SW 1271 (cell line): ENCODE results near the gene NIM1K.
"Not testable (repeated sequence)": the region's sequence is repeated elsewhere in the genome, so short reads cannot be mapped to it uniquely, and the experiment has no call there.

Source experiments
- DNase-seq, 2 experiments: peaks; one replicate each; lab custom pipeline; 2025; lab: John Stamatoyannopoulos, UW

The NIM1K gene

DNA sequence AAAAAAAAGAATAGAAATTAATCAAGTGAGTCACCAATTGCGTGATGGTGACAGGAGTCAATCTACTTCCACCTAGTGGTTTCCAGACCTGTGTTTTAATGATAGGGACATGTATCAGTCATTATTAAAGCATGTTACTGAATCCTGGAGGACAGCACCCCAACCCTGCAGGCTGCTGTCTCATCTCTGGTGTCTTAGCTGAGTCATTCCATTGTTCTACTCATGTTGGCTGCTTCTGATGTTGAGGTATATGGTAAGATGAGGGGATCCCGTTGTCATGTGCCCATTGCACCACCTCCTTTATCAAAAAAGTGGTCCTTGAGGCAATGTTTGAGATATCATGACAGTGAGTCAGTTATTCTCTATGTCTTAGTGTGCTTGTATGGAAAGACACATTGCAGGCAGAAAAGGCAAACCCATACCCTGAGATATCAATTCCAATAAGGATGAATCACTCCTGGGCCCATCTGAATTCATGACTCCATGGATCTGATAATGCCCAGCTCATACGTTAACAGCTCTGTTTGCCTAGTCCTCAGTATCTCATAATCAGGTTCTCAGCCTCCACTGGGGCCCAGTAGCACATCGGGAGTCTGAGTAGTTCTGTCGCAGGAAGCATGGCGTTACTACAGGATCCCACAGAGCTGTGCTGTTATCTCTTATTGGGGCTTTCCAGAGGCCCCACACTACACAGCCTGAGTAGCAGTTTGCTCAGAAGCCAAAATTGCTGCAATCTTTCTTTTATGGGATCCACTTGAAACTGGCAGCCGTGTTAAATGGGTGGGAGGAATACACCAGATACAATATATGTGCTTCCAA lies 90.0 kb downstream of the NIM1K start:
- DNase-seq = no peak

DNA sequence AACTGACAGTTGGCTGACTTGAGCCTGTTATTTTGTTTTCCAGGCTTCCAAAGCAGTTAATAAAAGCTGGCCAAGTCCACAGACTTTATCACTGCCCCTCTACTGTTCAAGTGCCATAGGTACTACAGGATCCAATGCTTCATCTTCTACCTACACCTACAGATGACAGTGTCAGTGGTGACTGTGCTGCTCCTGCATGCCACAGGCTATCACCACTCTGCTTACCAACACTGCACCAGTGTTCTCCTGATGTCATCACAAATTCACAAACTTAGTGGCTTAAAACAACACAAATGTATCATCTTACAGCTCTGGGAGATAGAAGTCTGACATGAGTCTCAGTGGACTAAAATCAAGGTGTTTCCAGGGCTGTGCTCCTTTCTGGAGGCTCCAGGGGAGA lies 94.6 kb downstream of the NIM1K start:
- DNase-seq = no peak

DNA sequence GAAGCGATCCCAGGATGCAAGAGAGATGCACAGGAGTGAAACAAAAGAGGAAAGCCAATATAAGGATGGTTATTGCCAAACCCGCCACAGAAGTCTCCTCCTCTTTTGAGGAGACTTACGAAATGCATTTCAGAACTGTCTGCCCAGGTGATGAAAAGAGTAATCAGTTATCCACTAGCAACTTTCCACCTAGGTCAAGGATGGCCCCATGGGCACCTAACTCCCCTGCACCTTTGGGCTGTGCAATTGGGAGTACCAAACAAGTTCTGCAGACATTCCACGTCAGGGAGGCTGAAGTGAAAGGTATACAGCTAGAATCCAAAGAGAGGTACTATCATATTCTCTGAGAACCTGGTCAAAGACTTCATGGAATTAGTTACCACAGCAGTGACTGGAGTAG lies 95.5 kb downstream of the NIM1K start:
- DNase-seq = no peak

DNA sequence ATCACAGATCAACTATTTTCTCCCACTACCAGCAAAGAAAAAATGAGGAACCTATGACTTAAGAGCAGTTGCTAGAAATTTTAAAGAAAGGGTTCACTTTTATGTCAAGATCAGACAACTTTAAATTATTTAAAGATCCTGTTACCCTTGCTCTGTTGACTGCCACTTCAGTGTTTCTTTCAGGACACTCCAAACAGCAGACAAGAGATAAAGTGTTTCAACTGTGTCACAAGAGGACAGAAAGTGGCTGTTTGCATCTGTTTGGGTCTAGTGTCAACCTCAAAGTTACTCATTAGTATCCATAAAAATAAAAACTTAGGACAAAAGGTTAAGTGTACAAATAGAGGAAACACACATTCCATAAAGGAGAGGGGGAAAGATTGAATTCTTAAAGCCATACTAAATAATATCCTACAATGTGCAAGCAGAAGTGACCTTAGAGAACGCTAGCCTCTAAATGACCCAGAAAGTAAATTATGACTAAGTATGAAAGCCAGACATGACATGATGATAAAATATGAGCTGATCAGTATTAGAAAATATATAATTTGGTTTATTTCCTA lies 96.3 kb downstream of the NIM1K start:
- DNase-seq = no peak

DNA sequence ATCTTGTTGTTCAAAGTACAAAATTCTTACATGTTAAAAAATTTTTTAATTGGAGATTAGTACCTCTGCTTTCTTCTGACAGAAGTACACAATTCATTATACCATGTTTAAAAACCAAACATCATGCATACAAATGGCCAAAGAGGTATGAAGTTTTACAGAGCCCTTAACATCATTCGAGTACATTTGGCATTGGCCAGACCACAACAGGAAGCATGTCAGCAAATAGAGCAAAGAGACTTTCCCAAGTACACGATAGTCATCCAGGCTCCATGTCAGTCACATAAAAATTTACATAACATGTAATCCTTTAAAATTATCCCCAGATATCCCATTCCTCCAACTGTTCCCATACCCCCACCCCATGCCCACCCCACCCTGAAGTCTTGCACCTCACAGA lies 98.7 kb downstream of the NIM1K start:
- no peak for DNase-seq

DNA sequence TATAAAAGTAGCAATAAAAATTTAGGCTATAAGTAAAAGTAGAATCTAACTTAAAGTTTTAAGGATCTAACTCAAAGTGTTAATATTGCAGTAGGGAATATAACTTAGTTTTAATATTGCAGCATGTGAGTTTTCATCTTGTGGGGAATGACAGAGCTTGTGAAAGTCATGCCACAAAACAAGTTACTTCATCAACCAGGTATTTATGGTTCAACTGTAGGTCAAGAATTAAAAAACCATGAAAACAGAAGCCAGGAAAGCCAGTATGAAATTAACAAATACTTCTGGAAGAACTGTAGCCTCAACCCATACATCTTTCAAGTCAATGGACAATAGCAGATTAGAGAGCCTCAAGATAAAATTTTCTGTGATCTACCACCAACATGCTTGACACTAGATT lies 102.2 kb downstream of the NIM1K start:
- peak in 1 of 2 experiments; percentile 12 for DNase-seq

DNA sequence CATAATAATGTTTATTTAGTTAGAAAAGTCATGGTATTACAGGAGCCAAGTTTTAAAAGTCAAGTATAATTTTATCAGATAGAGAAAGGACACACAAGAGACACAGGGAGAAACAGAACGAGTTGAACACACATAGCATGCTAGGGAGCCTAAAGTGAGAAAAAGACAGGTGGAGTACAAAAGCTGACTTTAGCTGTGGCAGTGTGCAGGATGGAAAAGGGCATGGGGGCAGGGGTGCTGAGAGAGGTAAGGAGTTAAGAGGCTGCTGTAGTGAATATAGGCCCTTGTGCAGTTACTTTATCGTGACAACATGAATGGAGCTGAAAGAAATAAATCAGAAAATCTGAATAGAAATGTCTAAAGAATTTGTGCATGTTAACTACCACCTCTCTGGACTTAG lies 103.2 kb downstream of the NIM1K start:
- no peak for DNase-seq

DNA sequence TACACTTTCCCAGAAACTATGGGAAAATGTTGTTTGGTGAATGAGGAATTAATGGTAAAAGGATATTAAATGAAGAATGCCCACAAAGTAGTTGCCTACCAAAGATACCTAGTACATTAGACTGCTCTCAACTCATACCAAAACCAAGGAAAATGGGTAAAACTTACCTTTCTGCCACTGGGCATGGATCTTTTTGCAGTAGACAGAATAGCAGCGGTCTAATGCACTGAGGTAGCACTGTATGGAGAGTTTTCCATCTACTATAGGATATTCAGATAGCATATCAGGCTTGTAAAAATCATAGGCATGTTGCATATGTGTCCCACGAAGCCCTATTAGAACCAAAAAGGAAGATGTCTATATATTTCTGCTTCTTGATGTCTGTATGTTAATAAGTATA lies 104.8 kb downstream of the NIM1K start:
- no peak for DNase-seq

DNA sequence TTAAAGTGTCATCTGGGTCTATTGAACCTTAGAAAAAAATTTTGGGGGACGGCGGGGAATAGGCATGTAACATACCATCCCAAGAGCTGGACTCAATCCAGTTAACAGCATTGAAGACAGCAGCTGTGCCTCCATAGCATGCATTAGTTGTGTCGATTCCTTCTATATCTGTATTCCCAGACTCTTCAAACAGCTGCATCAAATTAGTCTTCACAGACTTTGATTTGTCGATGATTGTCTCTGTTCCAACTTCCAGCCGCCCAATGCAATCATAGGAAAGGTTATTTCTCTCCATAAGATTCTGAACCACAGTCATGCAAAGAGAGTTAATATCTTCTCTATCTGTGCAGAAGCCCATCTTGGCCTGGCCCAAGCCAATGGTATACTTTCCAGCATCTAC lies 106.4 kb downstream of the NIM1K start:
- no peak for DNase-seq

DNA sequence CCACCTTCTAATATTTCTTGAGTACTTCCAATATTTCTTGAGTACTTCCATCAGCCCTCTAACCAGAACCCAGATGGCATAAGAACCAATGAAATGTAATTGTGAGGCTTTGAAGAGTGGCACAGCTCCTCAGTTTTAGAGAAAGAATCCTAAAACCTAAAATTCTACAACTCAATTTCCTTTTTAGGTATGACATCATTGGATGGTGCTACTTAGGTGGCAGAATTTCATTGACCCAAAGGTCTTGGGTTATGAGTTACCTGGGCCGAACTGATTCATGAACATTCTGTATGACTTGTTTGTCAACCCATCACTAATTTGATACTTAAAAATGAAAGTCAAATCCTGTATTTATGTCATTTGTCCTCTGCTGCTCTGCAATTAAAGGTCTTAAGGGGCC lies 108.1 kb downstream of the NIM1K start:
- DNase-seq = no peak

DNA sequence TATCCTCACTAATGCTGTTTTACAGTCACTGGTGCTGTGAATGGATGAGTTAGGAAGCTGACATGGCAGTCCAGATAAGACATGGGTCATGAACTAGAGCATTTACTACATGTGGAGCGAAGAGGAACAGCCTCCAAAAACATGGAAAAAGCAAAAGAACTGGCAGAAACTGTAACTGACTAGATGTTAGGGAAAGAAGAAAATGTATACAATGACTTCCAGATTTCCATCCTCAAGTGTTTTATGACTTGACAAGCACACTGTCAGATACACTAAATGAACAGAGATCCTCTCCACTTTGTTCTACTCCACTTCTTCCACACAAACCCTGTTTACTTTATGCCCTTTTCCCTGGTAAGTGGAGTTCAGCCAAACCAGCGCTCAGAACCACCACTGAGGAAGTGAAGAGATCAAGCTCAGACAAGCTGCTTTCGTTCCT lies 109.6 kb downstream of the NIM1K start:
- no peak for DNase-seq

DNA sequence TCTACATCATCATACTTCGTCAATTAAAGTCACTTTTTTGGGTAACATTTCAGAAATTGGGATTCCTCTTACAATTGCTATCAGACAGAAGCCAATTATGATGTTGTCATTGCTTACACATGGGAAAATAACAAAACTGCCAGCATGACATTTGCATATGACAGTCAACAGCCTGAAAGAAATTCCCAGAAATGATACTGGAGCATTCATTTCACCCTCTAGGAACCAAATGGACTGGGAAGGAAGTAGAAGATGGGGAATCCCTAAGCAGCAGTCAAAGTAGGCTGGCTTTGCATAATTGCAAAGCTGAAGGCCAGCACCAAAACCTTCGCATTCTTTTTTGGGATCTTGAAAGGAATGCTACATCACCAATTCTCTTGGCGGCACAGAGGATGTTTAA lies 110.5 kb downstream of the NIM1K start:
- no peak for DNase-seq

DNA sequence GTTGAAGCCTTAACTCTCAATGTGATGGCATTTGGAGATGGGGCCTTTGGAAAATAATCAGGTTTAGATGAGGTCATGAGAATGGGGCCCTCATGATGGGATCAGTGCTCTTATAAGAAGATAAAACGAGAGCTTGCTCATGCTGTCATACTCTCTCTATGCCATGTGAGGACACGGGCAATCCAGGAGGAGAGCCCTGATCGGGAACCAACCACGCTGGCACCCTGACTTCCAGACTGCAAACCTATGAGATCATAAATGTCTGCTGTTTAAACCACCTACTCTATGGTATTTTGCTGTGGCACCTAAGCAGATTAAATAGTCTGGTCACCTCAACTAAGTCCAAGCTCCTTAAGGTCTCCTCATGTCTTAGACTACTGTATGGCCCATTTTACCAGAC lies 111.2 kb downstream of the NIM1K start:
- DNase-seq = no peak

DNA sequence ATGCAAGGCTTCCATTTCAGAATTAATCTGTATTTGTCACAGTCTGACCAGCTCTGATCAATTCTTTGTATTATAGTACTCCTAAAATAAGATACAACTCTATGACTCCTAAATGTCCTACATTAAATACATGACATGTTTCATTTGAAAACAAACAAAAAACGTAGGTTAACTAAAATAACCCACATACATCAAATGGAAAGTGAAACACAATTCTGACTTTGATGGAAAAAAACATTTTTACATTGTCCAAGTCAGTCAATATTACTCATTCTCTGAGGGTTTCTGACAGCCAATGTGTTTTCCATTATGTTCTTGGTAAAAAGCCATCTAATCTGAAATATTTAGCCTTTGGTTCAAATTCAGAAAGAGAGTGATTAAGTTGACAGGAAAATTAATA lies 112.5 kb downstream of the NIM1K start:
- no peak for DNase-seq

DNA sequence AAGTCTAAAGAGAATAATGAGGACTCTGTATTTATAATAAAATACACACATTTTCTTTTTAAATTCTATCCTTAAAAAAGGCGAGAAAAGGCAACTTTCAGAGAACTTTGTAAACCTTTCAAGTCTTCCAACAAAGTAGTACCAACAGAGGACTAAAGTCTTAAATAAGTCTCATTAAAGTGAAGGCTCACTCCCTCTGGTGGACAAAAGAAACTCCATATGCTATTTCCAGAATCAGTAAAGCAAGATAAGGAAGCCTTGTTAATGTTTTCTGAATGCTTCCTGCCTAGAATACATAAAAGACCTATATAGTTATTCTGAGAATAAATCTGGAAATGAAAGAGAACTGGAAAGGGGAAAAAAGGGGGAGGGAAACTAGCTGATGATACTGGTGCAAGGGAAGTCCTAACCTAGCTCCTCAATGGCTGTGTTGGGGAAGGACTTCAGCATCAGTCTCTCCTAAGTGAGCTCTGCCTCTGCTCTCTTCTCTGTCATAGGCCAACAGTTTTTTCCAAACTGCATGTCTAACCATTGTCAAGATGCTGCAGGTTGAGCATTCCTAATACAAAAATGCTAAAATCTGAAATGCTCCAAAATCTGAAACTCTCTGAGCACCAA lies 114.0 kb downstream of the NIM1K start:
- DNase-seq = peak; percentile 33 to 80

DNA sequence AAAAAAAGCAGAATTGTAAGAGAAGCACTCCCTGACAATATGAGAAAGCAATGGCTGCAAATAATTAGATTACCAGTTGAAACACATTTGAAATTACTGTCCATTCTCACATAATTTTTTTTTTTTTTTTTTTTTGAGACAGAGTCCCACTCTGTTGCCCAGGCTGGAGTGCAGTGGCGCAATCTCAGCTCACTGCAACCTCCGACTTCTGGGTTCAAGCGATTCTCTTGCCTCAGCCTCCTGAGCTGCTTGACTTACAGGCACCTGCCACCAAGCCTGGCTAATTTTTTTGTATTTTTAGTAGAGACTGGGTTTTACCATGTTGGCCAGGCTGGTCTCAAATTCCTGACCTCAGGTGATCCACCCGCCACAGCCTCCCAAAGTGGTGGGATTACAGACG lies 114.9 kb downstream of the NIM1K start:
- not testable (repeated sequence) for DNase-seq

DNA sequence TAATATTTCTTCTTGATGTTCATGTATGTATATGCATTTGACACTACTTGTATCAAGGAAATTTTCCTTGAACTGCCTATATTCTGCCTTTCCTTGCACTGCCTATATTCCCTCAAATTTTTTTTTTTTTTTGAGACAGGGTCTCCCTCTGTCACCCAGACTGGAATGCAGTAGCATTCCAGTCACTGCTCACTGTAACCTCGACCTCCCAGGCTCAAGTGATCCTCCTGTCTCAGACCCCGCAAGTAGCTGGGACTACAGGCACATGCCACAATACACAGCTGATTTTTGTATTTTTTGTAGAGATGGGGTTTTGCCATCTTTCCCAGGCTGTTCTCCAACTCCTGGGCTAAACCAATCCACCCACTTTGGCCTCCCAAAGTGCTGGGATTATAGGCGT lies 117.1 kb downstream of the NIM1K start:
- no peak for DNase-seq

DNA sequence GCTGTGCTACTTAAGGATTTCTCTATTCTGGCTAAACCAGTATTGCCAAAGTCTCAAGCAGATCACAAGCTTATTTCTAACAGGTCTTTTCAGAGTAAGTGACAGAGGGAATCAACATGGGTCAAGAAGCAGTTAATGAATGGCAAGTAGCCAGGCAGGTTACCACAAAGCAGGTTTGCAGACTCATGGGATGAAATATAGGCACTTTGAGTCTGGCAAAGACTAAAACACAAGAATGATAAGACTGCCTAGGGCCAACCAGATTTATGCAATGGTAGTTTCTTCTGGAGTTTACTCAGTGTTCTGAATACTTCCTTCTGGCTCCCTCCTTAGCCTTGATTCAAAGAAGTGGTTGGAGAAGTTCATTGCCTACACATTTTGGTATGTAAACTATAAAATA lies 117.6 kb downstream of the NIM1K start:
- DNase-seq = no peak

DNA sequence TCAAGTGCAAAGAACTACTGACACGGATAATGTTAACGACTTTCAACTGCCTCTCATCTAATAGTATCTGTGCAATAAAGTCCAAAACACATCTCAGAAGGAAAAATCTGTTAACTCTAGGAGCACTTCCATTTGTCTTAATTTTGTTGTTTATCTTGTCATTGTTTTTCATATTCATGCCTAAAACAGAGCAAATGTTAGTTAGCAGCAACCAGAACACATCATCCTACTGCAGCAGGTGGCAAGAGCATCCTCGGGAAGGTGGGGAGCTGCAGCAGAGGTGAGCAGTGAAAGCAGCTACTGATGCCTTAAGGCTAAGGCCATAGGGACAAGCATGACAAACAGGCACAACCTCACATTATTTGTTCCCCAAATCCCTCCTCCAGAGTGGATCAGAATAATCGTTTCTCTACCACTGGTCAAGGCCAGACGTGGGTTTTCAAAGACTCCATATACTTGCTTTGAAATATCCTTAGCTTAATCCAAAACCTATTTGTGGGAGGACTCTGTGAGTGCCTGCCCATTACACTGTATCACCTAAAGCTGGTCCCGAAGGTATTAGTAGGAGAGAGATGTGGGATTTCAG lies 120.1 kb downstream of the NIM1K start:
- no peak for DNase-seq

DNA sequence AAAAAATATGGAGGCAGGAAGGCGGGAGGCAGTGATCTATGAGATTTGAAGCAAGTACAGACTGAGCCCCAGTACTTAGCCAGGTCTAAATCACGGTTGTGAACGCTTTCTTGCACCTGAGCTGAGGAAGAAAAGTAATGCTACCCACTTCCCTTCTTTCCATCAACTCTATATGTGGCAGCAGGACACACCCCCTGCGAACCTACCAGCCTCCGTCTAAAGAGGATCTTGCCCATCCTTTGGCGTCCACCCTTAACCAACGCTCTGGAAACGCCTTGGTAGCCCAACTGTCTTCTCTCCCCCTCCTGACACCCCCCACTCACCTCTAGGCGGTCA lies 120.6 kb downstream of the NIM1K start:
- DNase-seq = peak in 1 of 2 experiments; percentile 56

DNA sequence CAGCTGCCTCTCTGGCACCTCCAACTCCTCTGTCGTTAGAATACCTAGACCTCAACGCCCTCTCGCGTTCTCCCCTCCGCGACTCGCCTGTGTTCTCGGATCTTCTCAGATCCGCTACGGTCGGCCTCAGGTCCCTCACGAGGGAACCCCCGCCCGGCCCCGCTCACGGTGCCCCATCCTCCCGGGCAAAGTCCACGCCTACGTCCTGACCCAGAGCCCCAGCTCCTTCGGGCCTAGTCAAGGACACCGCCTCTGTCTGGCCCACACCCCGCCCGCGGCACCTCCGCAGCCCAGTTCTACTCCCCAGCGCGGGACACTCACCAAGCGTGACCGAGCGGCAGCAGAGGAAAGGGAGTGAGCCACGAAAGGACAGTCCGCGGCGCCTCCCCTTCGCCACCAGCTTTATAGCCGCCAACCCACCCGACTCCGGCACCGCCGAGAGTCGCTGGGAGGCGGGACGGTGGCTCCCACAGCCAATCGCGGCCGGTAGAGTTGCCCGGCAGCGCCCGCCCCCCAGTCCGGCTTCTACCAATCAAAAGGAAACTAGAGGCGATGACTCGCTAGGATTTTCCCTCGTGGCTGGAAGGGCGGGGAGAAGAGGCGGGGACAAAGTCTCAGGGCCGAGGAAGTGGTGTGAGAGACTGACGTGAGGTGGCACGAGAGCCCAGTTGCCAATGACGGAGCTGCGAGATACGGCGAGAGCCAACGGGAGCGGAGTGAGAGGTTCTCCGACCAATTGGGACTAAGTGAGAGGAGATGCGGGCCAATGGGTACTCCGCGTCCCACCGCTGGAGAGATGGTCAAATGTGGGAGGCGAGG lies 121.2 kb downstream of the NIM1K start, which contains the start of gene HMGCS1:
Gene HMGCS1, minus strand, starts transcription at position 378 of the 819 bp plus-strand sequence. CDS start 14,447 bp downstream, outside the sequence.
- peak; percentile 100 for DNase-seq

DNA sequence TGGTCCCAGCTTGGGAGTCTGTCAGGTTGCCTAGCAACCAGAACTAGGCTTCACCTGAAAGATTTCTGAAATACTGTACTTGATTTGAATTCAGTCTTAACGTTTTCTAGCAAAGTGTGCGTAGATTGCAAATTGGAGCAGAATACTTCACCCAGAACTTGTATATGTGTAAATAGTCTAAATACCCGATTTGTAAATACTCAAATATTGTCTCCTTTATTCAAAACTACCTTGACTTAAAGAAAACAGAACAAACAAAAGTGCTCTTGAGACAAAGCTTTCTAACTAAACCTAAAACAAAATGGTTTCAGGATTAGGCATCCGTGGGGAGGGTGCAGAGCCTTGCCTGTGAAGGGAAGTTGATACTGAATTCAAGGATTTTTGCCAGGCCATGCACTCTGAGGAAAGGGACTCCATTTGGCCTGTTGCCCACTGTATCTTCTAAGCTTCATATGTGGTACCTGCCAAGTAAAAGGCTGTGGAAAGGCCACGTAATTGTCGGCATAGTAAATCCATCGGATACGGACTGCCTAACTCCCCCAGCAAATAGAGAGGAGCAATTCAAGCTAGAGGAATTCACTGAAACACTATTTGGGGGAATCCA lies 121.9 kb downstream of the NIM1K start:
- DNase-seq = no peak
